Memory B cell (primary cell): ENCODE measurements around the gene SCCPDH.

Experiments used
- ATAC-seq: fragments of 150-1000 bp; cut with Tn5 transposase; 2 replicates; pipeline ENCODE4 v1.10.0; 2021; ENCODE audit warnings: low read depth, mild to moderate bottlenecking, moderate library complexity
- DNase-seq, 2 donors: peaks; one replicate each; pipeline ENCODE4 v3.0.0; 2022; ENCODE audit warnings: low spot score in 2 of 2
- H3K27ac Mint-ChIP-seq: one replicate; pipeline ENCODE4 v1.8.0; 2022; ENCODE audit warnings: mild to moderate bottlenecking, moderate library complexity, mixed read lengths
- H3K27me3 Mint-ChIP-seq: one replicate; pipeline ENCODE4 v1.8.0; 2022; ENCODE audit warnings: mixed read lengths
- H3K36me3 Mint-ChIP-seq: one replicate; pipeline ENCODE4 v1.8.0; 2022; ENCODE audit warnings: mild to moderate bottlenecking, mixed read lengths
- H3K4me1 Mint-ChIP-seq: one replicate; pipeline ENCODE4 v1.8.0; 2022; ENCODE audit warnings: mixed read lengths
- H3K4me3 Mint-ChIP-seq: one replicate; pipeline ENCODE4 v1.8.0; 2022; ENCODE audit warnings: mild to moderate bottlenecking, moderate library complexity, mixed read lengths
- H3K9me3 Mint-ChIP-seq: one replicate; pipeline ENCODE4 v1.8.0; 2022; ENCODE audit warnings: mixed read lengths

Gene SCCPDH

GRCh38 chr1:246776923-246777322, 52.7 kb downstream of the SCCPDH start:
- H3K4me3 Mint-ChIP-seq, result no peak overlapping the region
- H3K27me3 Mint-ChIP-seq, result peaks cover 1% of the 10 kb centered on the region
- ATAC-seq (no peak), DNase-seq (no peak)
- H3K27ac Mint-ChIP-seq, result no peak overlapping the region
- H3K9me3 Mint-ChIP-seq, result peaks cover 2% of the 10 kb centered on the region
- H3K36me3 Mint-ChIP-seq, result peaks cover 9% of the 10 kb centered on the region
- peaks cover 11% of the 10 kb centered on the region for H3K4me1 Mint-ChIP-seq

- peaks cover 3% of the 10 kb centered on the region for H3K4me1 Mint-ChIP-seq
- H3K4me3 Mint-ChIP-seq, result no peak overlapping the region
- H3K9me3 Mint-ChIP-seq, result no peaks in the 10 kb centered on the region
- H3K36me3 Mint-ChIP-seq, result peaks cover 4% of the 10 kb centered on the region
- H3K27ac Mint-ChIP-seq, result no peak overlapping the region
- H3K27me3 Mint-ChIP-seq, result peaks cover 7% of the 10 kb centered on the region
- ATAC-seq (no peak), DNase-seq (no peak)
These were observed 54.5 kb downstream of the SCCPDH start for GRCh38 chr1:246778663-246779062.

- Mint-ChIP-seq H3K27me3 (peaks cover 8% of the 10 kb centered on the region), H3K4me3 (no peak overlapping the region), H3K36me3 (peaks cover 4% of the 10 kb centered on the region), H3K27ac (no peak overlapping the region), H3K4me1 (peaks cover 3% of the 10 kb centered on the region), H3K9me3 (no peaks in the 10 kb centered on the region)
- ATAC-seq (no peak), DNase-seq (no peak)
These were observed 55.5 kb downstream of the SCCPDH start for GRCh38 chr1:246779561-246780175.

- H3K27ac Mint-ChIP-seq, result no peak overlapping the region
- ATAC-seq (no peak), DNase-seq (no peak)
- peaks cover 4% of the 10 kb centered on the region for H3K36me3 Mint-ChIP-seq
- peaks cover 7% of the 10 kb centered on the region for H3K4me1 Mint-ChIP-seq
- H3K27me3 Mint-ChIP-seq, result peaks cover 8% of the 10 kb centered on the region
- no peak overlapping the region for H3K4me3 Mint-ChIP-seq
- H3K9me3 Mint-ChIP-seq, result no peaks in the 10 kb centered on the region
These were observed 56.1 kb downstream of the SCCPDH start for GRCh38 chr1:246780264-246780663.

GRCh38 chr1:246781212-246781611, 57.0 kb downstream of the SCCPDH start:
- DNase-seq (no peak), ATAC-seq (no peak)
- Mint-ChIP-seq H3K9me3 (peaks cover 2% of the 10 kb centered on the region), H3K4me3 (no peak overlapping the region), H3K27me3 (peaks cover 8% of the 10 kb centered on the region), H3K4me1 (peaks cover 7% of the 10 kb centered on the region), H3K36me3 (peaks cover 6% of the 10 kb centered on the region), H3K27ac (no peak overlapping the region)

GRCh38 chr1:246782120-246782900, 58.1 kb downstream of the SCCPDH start:
- no peak for ATAC-seq
- peaks cover 2% of the 10 kb centered on the region for H3K9me3 Mint-ChIP-seq
- no peak for DNase-seq
- H3K4me3 Mint-ChIP-seq, result no peak overlapping the region
- H3K27ac Mint-ChIP-seq, result no peak overlapping the region
- peaks cover 8% of the 10 kb centered on the region for H3K27me3 Mint-ChIP-seq
- peaks cover 5% of the 10 kb centered on the region for H3K36me3 Mint-ChIP-seq
- H3K4me1 Mint-ChIP-seq, result peaks cover 7% of the 10 kb centered on the region

GRCh38 chr1:246784621-246785493, 60.6 kb downstream of the SCCPDH start:
- DNase-seq, result no peak
- Mint-ChIP-seq H3K4me1 (peaks cover 7% of the 10 kb centered on the region), H3K27me3 (peaks cover 9% of the 10 kb centered on the region), H3K4me3 (peak overlapping the region; percentile 66), H3K36me3 (peaks cover 3% of the 10 kb centered on the region), H3K9me3 (peaks cover 2% of the 10 kb centered on the region), H3K27ac (no peak overlapping the region)
- peak; percentile 56 for ATAC-seq

- H3K9me3 Mint-ChIP-seq, result peaks cover 2% of the 10 kb centered on the region
- peak overlapping the region; percentile 41 for H3K27ac Mint-ChIP-seq
- H3K4me3 Mint-ChIP-seq, result no peak overlapping the region
- peaks cover 3% of the 10 kb centered on the region for H3K36me3 Mint-ChIP-seq
- ATAC-seq, result no peak
- no peak for DNase-seq
- H3K27me3 Mint-ChIP-seq, result peaks cover 13% of the 10 kb centered on the region
- peaks cover 7% of the 10 kb centered on the region for H3K4me1 Mint-ChIP-seq
These were observed 61.4 kb downstream of the SCCPDH start for GRCh38 chr1:246785494-246786111.

- Mint-ChIP-seq H3K27ac (no peak overlapping the region), H3K9me3 (peaks cover 2% of the 10 kb centered on the region), H3K4me3 (no peak overlapping the region), H3K36me3 (peaks cover 3% of the 10 kb centered on the region), H3K4me1 (peaks cover 7% of the 10 kb centered on the region), H3K27me3 (peaks cover 19% of the 10 kb centered on the region)
- no peak for ATAC-seq
- DNase-seq, result no peak
These were observed 62.5 kb downstream of the SCCPDH start for GRCh38 chr1:246786606-246787238.

- ATAC-seq (no peak), DNase-seq (no peak)
- Mint-ChIP-seq H3K4me1 (peaks cover 4% of the 10 kb centered on the region), H3K4me3 (no peak overlapping the region), H3K36me3 (peaks cover 3% of the 10 kb centered on the region), H3K27ac (no peak overlapping the region), H3K9me3 (peaks cover 2% of the 10 kb centered on the region), H3K27me3 (peaks cover 17% of the 10 kb centered on the region)
These were observed 63.7 kb downstream of the SCCPDH start for GRCh38 chr1:246787781-246788513.

- Mint-ChIP-seq H3K4me3 (no peak overlapping the region), H3K9me3 (peaks cover 2% of the 10 kb centered on the region), H3K27me3 (peaks cover 19% of the 10 kb centered on the region), H3K36me3 (peaks cover 3% of the 10 kb centered on the region), H3K4me1 (peaks cover 4% of the 10 kb centered on the region), H3K27ac (no peak overlapping the region)
- ATAC-seq, result no peak
- no peak for DNase-seq
These were observed 64.7 kb downstream of the SCCPDH start for GRCh38 chr1:246788895-246789338.

- Mint-ChIP-seq H3K9me3 (peaks cover 2% of the 10 kb centered on the region), H3K4me1 (peaks cover 3% of the 10 kb centered on the region), H3K27ac (no peak overlapping the region), H3K27me3 (peaks cover 18% of the 10 kb centered on the region), H3K36me3 (peaks cover 3% of the 10 kb centered on the region), H3K4me3 (no peak overlapping the region)
- ATAC-seq (no peak), DNase-seq (no peak)
These were observed 65.5 kb downstream of the SCCPDH start for GRCh38 chr1:246789454-246790339.
